GM21619 (cell line): Measurements from ENCODE around the gene CENPP.

Experiments used
- ATAC-seq: cut with Tn5 transposase; IDR thresholded peaks from one replicate; pipeline ENCODE4 v1.9.1; 2021; ENCODE audit not compliant: unreplicated experiment

Gene CENPP

DNA sequence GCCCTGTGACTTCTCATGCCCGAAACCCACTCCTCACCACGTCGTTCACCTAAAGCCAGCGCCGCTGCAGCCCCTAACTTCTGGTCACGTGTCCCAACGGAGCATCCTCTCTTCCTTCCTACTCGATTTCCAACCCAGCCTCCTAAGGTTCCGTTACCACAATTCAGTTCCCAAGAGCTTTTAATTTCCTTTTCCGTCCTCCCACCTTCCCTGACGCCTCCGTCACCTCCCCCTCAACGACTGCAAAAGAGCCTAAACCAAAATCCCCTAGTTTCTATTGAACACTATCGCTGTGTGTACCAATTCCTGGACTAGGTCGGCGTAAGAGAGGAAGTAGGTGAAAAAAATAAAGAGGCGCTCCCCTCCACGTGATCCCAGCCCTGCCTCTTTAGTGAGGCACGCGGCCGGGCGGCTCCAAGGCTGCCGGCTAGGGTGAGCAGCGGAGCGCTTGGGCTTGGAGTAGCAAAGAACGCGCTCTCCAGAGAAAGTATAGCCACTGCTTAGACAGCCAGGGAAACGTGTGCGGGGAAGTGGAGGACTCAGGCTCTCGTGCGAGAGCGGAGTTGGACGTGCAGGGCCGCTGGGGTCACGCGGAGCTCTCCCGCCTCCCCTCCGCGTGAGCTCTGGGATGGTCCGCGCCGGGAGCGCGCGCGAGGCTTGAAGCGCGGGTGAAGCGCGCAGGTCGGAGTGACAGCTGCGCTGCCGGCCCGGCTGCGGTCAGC, at the start of gene CENPP, which contains the start of gene NOL8:
CENPP (plus strand) TSS at position 685 of the 722 bp plus-strand sequence.
NOL8 (minus strand) TSS at position 82 of the 722 bp plus-strand sequence. CDS start 1,189 bp downstream, outside the sequence.
- ATAC-seq = peak; percentile 92

DNA sequence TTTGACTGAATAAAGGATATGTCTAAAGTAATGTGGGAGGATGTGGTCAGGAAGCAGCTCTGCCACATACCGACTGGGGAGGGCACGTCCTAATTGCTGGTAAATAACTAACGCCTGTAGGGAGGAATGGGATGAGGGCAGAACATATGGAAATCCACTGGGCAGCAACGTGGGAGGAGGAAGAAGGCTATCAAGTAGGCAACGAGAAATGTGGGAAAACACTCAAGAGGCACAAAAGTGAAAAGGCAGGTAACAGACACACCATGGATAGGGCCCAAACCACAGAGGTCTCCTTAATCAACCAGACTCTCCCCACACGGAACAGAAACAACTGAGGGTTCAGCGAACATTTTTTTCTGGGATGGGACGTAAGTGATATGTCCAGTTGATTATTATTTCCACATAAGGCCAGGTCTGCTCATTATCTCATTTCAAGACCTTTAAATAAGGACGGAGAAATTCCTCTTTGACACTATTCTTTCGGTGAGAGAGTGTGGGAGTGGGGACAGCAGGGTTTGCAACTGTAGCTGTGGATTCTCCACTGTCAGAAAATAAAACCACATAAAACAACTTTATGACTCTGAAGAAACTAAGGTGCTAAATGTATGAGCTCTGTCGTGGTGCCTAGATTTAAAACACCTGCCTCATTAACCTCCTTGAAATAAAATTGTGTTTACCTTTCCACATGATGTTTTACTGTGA, 49.3 kb upstream of the CENPP start:
- no peak for ATAC-seq

- no peak for ATAC-seq
These were observed 47.6 kb upstream of the CENPP start for GRCh38 chr9:92278110-92278509.

DNA sequence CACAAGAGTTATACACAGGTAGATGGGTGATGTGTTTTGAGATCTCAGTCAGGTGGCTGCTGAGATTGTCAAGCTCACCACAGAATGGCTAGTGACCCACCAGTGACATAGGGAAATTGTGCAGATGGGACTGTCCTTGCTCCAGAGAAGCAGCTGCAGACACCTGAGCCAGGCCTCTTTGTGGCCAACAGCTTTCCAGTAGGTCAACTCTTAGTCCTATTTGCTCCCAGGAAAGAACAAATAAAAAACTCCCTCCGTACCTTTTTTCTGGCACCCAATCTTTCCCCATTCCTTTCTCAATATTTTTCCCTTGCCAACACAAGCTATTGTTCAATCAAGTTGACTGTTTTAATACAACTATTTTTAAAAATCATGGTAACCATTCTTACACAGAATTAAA, 46.5 kb upstream of the CENPP start:
- ATAC-seq = no peak

DNA sequence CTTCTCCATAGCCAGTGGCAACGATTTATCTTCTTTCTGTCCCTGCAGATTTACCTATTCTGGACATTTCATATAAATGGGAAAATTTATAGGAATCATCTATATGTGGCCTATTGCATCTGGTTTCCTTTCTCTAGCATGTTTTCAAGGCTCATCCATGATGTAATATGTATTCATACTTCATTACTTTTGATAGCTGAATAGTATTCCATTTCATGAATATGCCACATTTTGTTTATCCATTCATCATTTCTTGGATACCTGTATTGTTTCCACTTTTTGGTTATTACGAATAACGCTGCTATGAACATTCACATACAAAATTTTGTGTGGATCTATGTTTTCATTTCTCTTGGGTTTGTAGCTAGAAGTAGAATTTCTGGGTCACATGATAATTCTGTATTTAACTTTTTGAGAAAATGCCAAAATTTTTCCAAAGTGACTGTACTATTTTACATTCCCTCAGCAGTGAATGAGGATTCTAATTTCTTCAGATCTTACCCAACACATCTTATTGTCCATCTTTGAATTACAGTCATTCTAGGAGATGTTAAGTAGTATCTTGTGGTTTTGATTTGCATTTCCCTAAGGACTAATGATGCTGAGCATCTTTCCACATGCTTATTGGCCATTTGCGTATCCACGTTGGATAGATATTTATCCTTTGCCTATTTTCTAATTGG, 35.9 kb upstream of the CENPP start:
- no peak for ATAC-seq

DNA sequence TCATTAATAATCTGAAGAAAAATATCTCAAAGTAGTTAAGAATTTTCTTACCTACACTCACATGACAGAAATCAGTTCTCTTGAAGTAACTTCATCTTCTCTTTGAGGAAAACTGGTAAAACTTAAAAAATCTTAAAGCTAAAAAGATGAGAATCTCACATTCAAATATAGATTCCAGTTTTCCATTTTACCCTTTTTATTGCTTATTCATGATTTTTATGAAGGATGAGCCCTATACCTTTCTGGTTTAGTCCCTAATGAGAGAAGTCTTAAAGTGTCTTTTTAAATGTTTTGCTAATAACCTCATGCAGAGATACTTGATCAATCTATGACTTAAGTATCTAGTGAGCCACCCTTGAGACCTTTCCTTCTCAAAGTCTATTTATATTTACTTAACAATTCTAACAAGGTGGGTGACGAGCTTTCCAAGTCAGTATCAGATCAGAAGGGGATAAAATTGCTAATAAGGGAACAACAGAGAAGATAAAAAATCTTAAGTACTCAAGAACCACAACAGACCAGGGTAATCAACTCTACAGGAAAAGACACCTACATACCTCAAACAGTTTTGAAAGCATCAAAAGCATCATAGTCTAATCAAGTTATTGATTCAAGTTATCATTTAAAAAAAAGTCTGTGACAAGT, 34.8 kb upstream of the CENPP start:
- ATAC-seq = no peak

GRCh38 chr9:92291577-92291976, 34.2 kb upstream of the CENPP start:
- no peak for ATAC-seq

DNA sequence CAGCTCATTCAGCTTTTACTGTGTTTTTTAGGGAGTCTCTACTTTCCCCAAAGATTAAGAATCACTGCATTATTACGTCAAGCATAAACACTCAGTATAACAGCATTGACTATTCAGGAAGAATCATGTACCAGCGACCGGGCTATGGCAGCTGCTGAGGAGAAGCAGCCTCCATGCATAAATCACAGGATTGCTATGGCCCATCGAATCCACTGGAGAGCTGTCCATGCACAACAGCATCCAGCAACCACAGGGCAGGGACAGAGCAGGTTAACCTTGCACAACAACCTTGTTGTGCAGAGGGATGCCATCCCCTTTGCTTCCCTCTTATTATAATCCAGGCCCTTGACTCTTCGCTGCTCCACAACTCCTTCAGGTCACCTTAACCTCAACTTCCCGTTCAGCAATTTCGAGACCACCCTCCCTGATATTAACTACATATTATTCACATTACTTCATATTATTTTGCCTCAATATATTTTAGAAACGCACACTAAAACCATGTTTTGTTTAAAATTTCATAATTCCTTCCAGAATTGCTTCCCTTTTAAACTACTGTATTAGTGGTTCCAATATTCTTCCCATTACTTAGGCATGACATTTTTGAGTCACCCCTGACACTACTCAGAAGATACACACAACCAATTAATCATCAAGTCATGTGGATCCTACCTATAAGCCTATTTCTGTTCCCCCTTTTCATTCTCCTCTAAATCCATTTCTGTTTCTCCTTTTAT, 33.2 kb upstream of the CENPP start:
- no peak for ATAC-seq

DNA sequence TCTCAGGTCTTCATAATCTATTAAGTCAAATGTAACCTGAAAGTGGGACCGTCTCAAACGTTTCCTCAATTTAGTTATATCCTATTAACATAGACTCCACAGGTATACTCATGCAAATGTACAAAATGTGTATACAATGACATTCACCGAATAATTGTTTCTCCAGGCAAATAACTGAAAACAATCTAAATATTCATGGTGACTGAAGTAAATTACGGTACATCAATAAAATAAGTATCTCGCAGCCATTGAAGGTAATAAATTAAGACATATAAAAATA, 32.7 kb upstream of the CENPP start:
- no peak for ATAC-seq

DNA sequence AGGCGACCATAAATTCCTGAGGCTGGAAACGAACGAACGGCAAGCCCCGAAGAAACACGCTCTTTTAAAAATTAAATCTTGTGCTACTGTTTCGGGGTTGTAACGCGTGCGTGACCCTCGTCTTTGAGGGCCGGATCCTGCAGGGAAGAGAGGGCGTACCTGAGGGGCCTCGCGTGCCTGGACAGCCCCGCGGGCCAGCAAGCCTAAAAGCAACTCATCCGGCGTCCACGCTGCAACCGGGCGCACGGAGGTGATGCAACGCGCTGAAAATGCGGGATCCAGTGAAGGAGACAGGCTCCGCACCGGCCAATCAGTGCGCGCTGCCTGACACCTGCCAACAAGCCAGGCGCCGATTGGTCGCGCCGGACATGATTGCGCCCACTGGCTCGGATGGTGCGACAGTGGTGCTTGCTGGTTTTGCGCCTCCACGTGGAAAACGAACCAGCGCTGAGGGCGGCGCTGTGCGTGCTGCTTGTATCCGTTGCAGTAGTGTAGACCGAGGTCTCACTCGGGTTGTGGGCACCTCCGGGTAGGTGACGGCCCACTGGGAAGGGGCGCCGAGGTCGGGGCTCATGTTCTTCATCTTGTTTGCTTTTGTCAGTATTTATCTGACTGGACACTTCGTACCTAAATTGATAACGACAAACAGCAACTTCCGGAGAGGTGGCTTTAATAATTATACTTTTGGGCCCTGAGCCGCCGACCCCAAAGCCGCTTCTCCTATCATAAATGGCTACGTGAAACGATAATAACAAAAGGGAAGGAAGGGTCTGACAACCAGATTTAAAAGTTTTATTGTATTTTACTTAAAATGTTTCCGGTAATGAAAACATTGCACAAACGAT, 32.1 kb upstream of the CENPP start, which contains the start of gene IARS1:
IARS1 (minus strand) TSS at position 246 of the 845 bp plus-strand sequence. CDS start 4,278 bp downstream, outside the sequence.
- ATAC-seq = peak; percentile 92

GRCh38 chr9:92294297-92294676, 31.5 kb upstream of the CENPP start:
- ATAC-seq = no peak

GRCh38 chr9:92295240-92295790, 30.4 kb upstream of the CENPP start:
- no peak for ATAC-seq

- no peak for ATAC-seq
These were observed 29.9 kb upstream of the CENPP start for GRCh38 chr9:92295827-92296258.

DNA sequence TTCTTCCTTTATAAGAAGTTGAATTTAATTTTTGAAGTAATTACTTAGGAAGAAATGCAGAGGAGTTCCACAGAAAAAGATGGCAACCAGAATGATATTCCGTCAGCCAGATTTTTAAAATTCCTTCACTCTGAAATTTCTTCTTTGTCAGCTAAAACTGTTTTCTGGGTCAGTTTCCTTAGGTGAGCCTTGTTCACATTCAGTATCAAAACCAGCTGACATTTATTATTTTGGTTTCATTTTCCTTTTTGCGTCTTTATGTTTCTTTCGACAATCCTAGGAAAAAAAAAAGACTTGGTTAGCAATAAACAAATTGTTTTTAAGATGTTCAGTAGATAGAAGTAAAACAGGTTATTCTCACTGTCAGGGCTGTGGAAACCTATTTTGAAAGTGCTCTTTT, 28.1 kb upstream of the CENPP start:
- no peak for ATAC-seq

GRCh38 chr9:92298036-92298435, 27.7 kb upstream of the CENPP start:
- no peak for ATAC-seq

- no peak for ATAC-seq
These were observed 26.6 kb upstream of the CENPP start for GRCh38 chr9:92299116-92299515.

DNA sequence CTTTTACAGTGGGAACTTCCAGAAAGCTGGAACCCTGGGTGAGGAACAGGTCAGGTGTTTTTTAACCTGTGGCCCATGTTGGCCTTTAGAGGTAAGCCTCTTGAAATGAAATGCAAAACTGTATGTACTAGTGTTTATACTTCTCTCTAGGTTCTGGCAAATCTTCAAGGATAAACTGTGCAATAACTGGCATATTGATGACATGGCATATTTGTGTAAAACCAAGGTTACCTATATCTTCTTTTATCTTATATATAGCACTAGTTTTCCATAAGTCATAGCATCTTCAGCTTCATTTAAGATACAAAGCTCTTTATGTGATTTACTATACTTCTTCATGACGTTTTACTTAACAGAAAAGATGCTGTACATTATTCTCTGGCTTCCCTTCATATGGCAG, 24.8 kb upstream of the CENPP start:
- ATAC-seq = no peak

DNA sequence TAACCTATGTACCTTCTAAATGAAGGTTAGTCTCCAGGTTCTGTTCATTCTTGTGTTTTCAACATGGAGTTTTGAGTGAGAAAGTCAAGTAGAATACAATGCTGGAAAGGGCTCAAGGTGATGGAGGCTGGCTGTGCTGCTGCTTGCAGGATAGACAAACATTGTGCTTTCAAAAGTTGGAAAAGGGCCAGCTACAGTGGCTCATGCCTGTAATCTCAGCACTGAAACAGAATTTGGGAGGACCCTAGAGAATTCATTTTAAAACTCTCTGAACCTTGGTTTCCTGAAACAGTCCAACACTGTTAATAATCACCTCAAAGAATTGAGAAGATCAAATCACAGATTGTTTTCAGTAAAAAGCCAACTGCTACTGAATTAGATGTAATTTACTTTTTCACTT, 16.9 kb upstream of the CENPP start:
- ATAC-seq = no peak

DNA sequence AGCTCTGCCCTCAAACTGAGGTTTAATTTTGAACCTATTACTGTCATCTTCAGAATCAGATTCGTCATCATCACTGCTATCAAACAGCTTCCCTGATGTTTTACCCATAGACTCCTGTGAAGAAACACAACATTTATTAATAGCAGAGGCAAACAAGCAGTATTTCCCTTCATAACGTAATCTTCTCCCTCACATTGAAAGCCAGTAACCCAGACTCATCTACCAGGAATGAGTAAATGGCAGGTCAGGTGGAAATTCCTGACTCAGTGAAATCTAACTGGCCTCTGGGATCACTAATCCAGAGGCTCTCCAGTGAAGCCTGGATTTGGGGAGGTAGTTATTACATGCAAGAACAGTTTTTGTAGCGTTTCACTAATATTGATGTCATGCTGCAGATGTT, 15.2 kb upstream of the CENPP start:
- no peak for ATAC-seq
